Left lung (tissue), 10 donors: ENCODE data around the gene TCF7L2. TPM values are rescaled to one million over a fixed set of nuclear protein-coding genes. Genes with fewer than 3 reads are reported as not detected.

Experiments used
- ATAC-seq: fragments of 200-7000 bp; cut with Tn5 transposase; one replicate; pipeline ENCODE4 v1.9.1; 2020; ENCODE audit warnings: moderate library complexity
- DNase-seq, 4 donors: peaks; one replicate each; pipeline ENCODE4 v3.0.0-alpha.2; 2013 to 2020
- H3K27ac ChIP-seq, 2 donors: fragments of 200-600 bp; sonication (generic) in 1 of 2; one replicate each; pipeline versions ENCODE4 v1.5.0 to v1.8.0; 2020 to 2021
- H3K27me3 ChIP-seq, 2 donors: fragments of 200-600 bp; sonication (generic) in 1 of 2; one replicate each; pipeline versions ENCODE4 v1.5.0 to v1.8.0; 2020 to 2021
- H3K36me3 ChIP-seq, 2 donors: fragments of 200-600 bp; sonication (generic) in 1 of 2; one replicate each; pipeline versions ENCODE4 v1.5.0 to v1.8.0; 2020 to 2021
- H3K4me1 ChIP-seq, 2 donors: fragments of 200-600 bp; one replicate each; pipeline ENCODE4 v1.8.0; 2021
- H3K4me3 ChIP-seq, 2 donors: fragments of 200-600 bp; sonication (generic) in 1 of 2; one replicate each; pipeline versions ENCODE4 v1.5.0 to v1.8.0; 2020 to 2021; ENCODE audit warnings: mild to moderate bottlenecking in 1 of 2
- H3K9me3 ChIP-seq, 2 donors: fragments of 200-600 bp; sonication (generic) in 1 of 2; one replicate each; pipeline versions ENCODE4 v1.5.0 to v1.8.0; 2020 to 2021
- CTCF ChIP-seq, 2 donors: fragments of 200-600 bp; sonication (generic) in 1 of 2; IDR thresholded peaks; one replicate each; pipeline versions ENCODE4 v1.5.0 to v1.8.0; 2021; ENCODE audit warnings: antibody characterized with exemption in 2 of 2
- intact Hi-C, 2 donors: fragments of 100-400 bp; cut with DNase I; formaldehyde crosslinking; loops; one replicate each; pipeline versions ENCODE4 v1.11.2 to v1.14.2; 2022
- polyA plus RNA-seq, 6 donors: library from polyadenylated mRNA; unstranded; fragments of 120-200 nt; gene quantifications; one replicate each; pipeline ENCODE4 v1.2.1, GENCODE V29; 2013; ENCODE audit not compliant: insufficient read length in 6 of 6
- total RNA-seq, 2 donors: library from RNA; stranded (reverse); fragmentation: NEBNext Ultra II Directional; extraction: Animal tissue kit (Norgen Biotek cat#: 25700); gene quantifications; one replicate each; pipeline ENCODE4 v1.2.1, GENCODE V29; 2021
- donor health status: DM: no; HTN: yes; CAD: no.
- donor health status: DM: no; HTN: no; CAD: no.

Gene TCF7L2
- total and polyA plus RNA-seq, 8 donors, result 25.1 to 54.9 (median 53.0) TPM

GRCh38 chr10:112914288-112914952, 35.6 kb upstream of the TCF7L2 start:
- no peak overlapping the region for H3K27ac ChIP-seq
- no peak for TF ChIP-seq CTCF (IDR thresholded peaks at IDR 0.05)
- H3K36me3 ChIP-seq, result no peaks in the 10 kb centered on the region
- intact Hi-C loops, result no loop called here
- DNase-seq, result no peak
- H3K4me3 ChIP-seq, result no peak overlapping the region
- no peaks in the 10 kb centered on the region for H3K4me1 ChIP-seq
- ATAC-seq, result no peak
- H3K9me3 ChIP-seq, result no peaks in the 10 kb centered on the region
- no peaks in the 10 kb centered on the region for H3K27me3 ChIP-seq

- Histone ChIP-seq H3K9me3 (no peaks in the 10 kb centered on the region), H3K27me3 (no peaks in the 10 kb centered on the region), H3K4me3 (no peak overlapping the region), H3K27ac (no peak overlapping the region), H3K4me1 (no peaks in the 10 kb centered on the region), H3K36me3 (no peaks in the 10 kb centered on the region)
- intact Hi-C loops, result no loop called here
- DNase-seq, result peak in 1 of 4 donors; percentile 41
- peak; percentile 83 for ATAC-seq
- no peak for TF ChIP-seq CTCF (IDR thresholded peaks at IDR 0.05)
Measured at GRCh38 chr10:112915590-112916572, 34.2 kb upstream of the TCF7L2 start.

- Histone ChIP-seq H3K27me3 (no peaks in the 10 kb centered on the region), H3K36me3 (no peaks in the 10 kb centered on the region), H3K9me3 (no peaks in the 10 kb centered on the region), H3K4me1 (no peaks in the 10 kb centered on the region), H3K4me3 (no peak overlapping the region), H3K27ac (no peak overlapping the region)
- ATAC-seq (no peak), DNase-seq (no peak)
- no peak for TF ChIP-seq CTCF (IDR thresholded peaks at IDR 0.05)
- intact Hi-C loops, result no loop called here
Measured at GRCh38 chr10:112917681-112918080, 32.4 kb upstream of the TCF7L2 start.

GRCh38 chr10:112918771-112919170, 31.3 kb upstream of the TCF7L2 start:
- ATAC-seq, result no peak
- no peak for TF ChIP-seq CTCF (IDR thresholded peaks at IDR 0.05)
- intact Hi-C loops, result no loop called here

GRCh38 chr10:112919721-112920120, 30.3 kb upstream of the TCF7L2 start:
- no peak for DNase-seq
- Histone ChIP-seq H3K27me3 (no peaks in the 10 kb centered on the region), H3K4me1 (no peaks in the 10 kb centered on the region), H3K36me3 (no peaks in the 10 kb centered on the region), H3K9me3 (no peaks in the 10 kb centered on the region), H3K27ac (no peak overlapping the region), H3K4me3 (no peak overlapping the region)
- TF ChIP-seq CTCF (IDR thresholded peaks at IDR 0.05), result no peak
- intact Hi-C loops, result no loop called here
- no peak for ATAC-seq

More at GRCh38 chr10:112918771-112919170, 31.3 kb upstream of the TCF7L2 start:
- Histone ChIP-seq H3K4me1 (no peaks in the 10 kb centered on the region), H3K27ac (no peak overlapping the region), H3K27me3 (no peaks in the 10 kb centered on the region), H3K9me3 (no peaks in the 10 kb centered on the region), H3K36me3 (no peaks in the 10 kb centered on the region), H3K4me3 (no peak overlapping the region)
- no peak for DNase-seq
